CD4-positive, alpha-beta T cell (primary cell): ENCODE data around the gene TBL1X. TPM values are rescaled to one million over a fixed set of nuclear protein-coding genes. Genes with fewer than 3 reads are reported as not detected.

Experiments
- ATAC-seq: fragments of 200-7000 bp; cut with Tn5 transposase; one replicate; pipeline ENCODE4 v1.10.0; 2022; ENCODE audit warnings: mild to moderate bottlenecking; ENCODE audit not compliant: poor library complexity
- CTCF ChIA-PET: fragments of 350-600 bp; sonication (Branson Sonifier 250); formaldehyde crosslinking; loops from one replicate; lab custom pipeline; 2021; ENCODE audit warnings: antibody characterized with exemption, inconsistent platforms; lab: Charles Lee
- POLR2A ChIA-PET: fragments of 350-600 bp; sonication (Branson Sonifier 250); formaldehyde crosslinking; loops from one replicate; lab custom pipeline; 2021; ENCODE audit warnings: antibody characterized with exemption, inconsistent platforms; lab: Charles Lee
- DNase-seq, 14 experiments: peaks; one replicate each; pipeline ENCODE4 v3.0.0-alpha.2; 2013 to 2020; ENCODE audit warnings: mixed read lengths in 2 of 14
- H3K27ac ChIP-seq, 2 donors: one replicate each; pipeline versions ENCODE4 v1.5.1 to v1.7.0; 2013; ENCODE audit warnings: low read length in 2 of 2, low read depth in 1 of 2, mild to moderate bottlenecking in 1 of 2
- H3K27me3 ChIP-seq, 2 experiments: 1 replicate in 1 of 2; 2 replicates in 1 of 2; pipeline versions ENCODE4 v1.6.1 to v1.7.0; 2013; ENCODE audit warnings: low read length in 2 of 2, control low read depth in 1 of 2, mild to moderate bottlenecking in 1 of 2, moderate library complexity in 1 of 2; ENCODE audit not compliant: insufficient read depth in 2 of 2, control insufficient read depth in 1 of 2
- H3K36me3 ChIP-seq: one replicate; pipeline ENCODE4 v1.6.1; 2013; ENCODE audit warnings: low read length, control low read depth; ENCODE audit not compliant: insufficient read depth
- H3K4me1 ChIP-seq: one replicate; pipeline ENCODE4 v1.6.1; 2013; ENCODE audit warnings: low read length, control low read depth; ENCODE audit not compliant: insufficient read depth
- H3K4me3 ChIP-seq: one replicate; pipeline ENCODE4 v1.5.1; 2013; ENCODE audit warnings: mild to moderate bottlenecking, low read length, moderate library complexity
- H3K9me3 ChIP-seq, 2 experiments: 1 replicate in 1 of 2; 2 replicates in 1 of 2; pipeline versions ENCODE4 v1.6.1 to v1.7.0; 2013; ENCODE audit warnings: low read length in 2 of 2, mild to moderate bottlenecking in 2 of 2, control low read depth in 1 of 2, moderate library complexity in 1 of 2; ENCODE audit not compliant: control insufficient read depth in 1 of 2, insufficient read depth in 1 of 2
- H3K27ac Mint-ChIP-seq: one replicate; pipeline ENCODE4 v1.8.0; 2020; ENCODE audit warnings: mixed read lengths
- H3K27me3 Mint-ChIP-seq: one replicate; pipeline ENCODE4 v1.8.0; 2021; ENCODE audit warnings: mixed read lengths
- H3K36me3 Mint-ChIP-seq: one replicate; pipeline ENCODE4 v1.8.0; 2021; ENCODE audit warnings: low read depth, mixed read lengths
- H3K4me1 Mint-ChIP-seq: one replicate; pipeline ENCODE4 v1.8.0; 2021; ENCODE audit warnings: low read depth, mixed read lengths
- H3K4me3 Mint-ChIP-seq: one replicate; pipeline ENCODE4 v1.8.0; 2020; ENCODE audit warnings: mild to moderate bottlenecking, mixed read lengths
- H3K9me3 Mint-ChIP-seq: one replicate; pipeline ENCODE4 v1.8.0; 2020; ENCODE audit warnings: mixed read lengths
- intact Hi-C, 2 experiments: fragments of 100-400 bp; cut with DNase I in 1 of 2; cut with micrococcal nuclease in 1 of 2; formaldehyde crosslinking; loops; one replicate each; pipeline versions ENCODE4 v1.15.1 to v1.9.0; 2023 to 2025; cut with DNase I, micrococcal nuclease
- total RNA-seq, 174 experiments: library from RNA in 2 of 174; stranded (reverse) in 2 of 174; gene quantifications; one replicate each; pipeline ENCODE4 v1.2.3 and lab custom pipeline; 2021 to 2026
- TF ChIP-seq, protein P1 (sequence below): fragments of 200-600 bp; IDR thresholded peaks from one replicate; pipeline ENCODE4 v1.8.0; 2022; ENCODE audit warnings: antibody characterized with exemption, mild to moderate bottlenecking

The TBL1X gene
- total RNA-seq, 2 experiments from 2014 or later, result 17.4 to 19.2 TPM

DNA sequence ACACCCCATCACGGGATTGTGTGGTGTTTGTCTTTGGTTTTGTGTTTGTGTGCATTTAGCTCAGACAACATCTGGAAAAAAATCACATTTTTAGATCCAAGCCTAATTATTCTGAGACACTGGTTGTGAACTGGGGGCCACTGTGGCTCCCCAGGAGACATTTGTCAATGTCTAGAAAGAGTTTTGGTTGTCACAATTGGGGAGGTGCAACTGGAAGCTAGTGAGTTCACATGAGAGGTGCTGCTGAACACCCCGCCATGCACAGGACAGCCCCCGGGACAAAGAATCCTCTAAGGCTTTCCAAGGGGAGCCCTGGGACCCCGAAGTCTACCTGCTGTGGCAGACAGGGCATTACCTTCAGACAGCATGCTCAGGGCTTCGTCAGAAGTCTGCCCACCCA lies 274.3 kb downstream of the TBL1X start:
- Mint-ChIP-seq H3K27ac (no peak overlapping the region), H3K27me3 (peaks cover 4% of the 10 kb centered on the region), H3K4me1 (no peaks in the 10 kb centered on the region), H3K9me3 (no peaks in the 10 kb centered on the region), H3K36me3 (no peaks in the 10 kb centered on the region), H3K4me3 (no peak overlapping the region)
- Histone ChIP-seq H3K9me3 (no peaks in the 10 kb centered on the region), H3K27ac (no peak overlapping the region), H3K27me3 (peaks cover 0 to 5% of the 10 kb centered on the region in 2 experiments), H3K36me3 (no peaks in the 10 kb centered on the region), H3K4me3 (no peak overlapping the region), H3K4me1 (no peaks in the 10 kb centered on the region)
- intact Hi-C loops, result no loop called here
- ChIA-PET CTCF (no interaction called here), POLR2A (no interaction called here)
- no peak for DNase-seq
- TF ChIP-seq, protein P1, sequence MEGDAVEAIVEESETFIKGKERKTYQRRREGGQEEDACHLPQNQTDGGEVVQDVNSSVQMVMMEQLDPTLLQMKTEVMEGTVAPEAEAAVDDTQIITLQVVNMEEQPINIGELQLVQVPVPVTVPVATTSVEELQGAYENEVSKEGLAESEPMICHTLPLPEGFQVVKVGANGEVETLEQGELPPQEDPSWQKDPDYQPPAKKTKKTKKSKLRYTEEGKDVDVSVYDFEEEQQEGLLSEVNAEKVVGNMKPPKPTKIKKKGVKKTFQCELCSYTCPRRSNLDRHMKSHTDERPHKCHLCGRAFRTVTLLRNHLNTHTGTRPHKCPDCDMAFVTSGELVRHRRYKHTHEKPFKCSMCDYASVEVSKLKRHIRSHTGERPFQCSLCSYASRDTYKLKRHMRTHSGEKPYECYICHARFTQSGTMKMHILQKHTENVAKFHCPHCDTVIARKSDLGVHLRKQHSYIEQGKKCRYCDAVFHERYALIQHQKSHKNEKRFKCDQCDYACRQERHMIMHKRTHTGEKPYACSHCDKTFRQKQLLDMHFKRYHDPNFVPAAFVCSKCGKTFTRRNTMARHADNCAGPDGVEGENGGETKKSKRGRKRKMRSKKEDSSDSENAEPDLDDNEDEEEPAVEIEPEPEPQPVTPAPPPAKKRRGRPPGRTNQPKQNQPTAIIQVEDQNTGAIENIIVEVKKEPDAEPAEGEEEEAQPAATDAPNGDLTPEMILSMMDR, result no peak
- ATAC-seq, result no peak

DNA sequence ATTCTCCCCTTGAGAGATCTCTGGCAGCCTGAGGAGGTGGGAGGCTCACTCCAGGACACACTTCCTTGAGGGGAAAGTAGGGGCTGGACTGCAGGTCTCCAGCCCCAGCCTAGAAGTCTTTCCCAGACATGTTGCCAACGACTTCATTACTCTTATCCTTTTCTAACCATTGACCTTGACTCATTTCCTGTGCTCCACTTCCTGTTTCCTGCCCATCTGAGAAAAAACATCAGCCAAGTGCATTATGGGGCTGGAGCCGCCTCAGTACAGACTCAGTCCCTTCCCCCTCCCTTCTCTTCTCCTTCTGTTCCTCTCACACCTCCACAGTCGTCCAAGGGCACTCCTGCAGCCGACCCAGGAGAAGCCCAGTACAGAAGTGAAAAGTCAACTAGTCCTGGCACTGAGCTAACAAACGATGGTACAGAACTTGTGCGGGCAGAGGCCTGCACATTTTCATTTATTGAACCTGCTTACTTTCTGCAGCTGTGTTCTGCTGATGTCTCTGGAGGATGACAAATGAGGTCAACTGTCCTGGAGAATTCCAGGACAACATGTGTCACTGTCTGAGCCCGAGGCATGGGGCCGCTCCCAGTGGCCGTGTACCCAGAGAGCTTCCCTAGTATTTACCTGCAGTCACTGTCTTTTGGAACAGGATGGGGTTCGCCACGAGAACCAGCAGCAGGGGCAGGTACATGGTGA lies 280.7 kb downstream of the TBL1X start:
- H3K4me1 Mint-ChIP-seq, result peaks cover 7% of the 10 kb centered on the region
- ChIA-PET POLR2A (no interaction called here), CTCF (no interaction called here)
- intact Hi-C loops, result no loop called here
- H3K36me3 Mint-ChIP-seq, result no peaks in the 10 kb centered on the region
- DNase-seq, result no peak
- H3K9me3 ChIP-seq, result peaks cover 0 to 18% of the 10 kb centered on the region in 2 experiments
- peaks cover 8% of the 10 kb centered on the region for H3K4me1 ChIP-seq
- no peaks in the 10 kb centered on the region for H3K36me3 ChIP-seq
- TF ChIP-seq, protein P1, result no peak
- H3K27me3 Mint-ChIP-seq, result no peaks in the 10 kb centered on the region
- no peaks in the 10 kb centered on the region for H3K27me3 ChIP-seq
- H3K4me3 ChIP-seq, result no peak overlapping the region
- H3K27ac ChIP-seq, result no peak overlapping the region
- H3K27ac Mint-ChIP-seq, result no peak overlapping the region
- ATAC-seq, result no peak
- peaks cover 5% of the 10 kb centered on the region for H3K9me3 Mint-ChIP-seq
- H3K4me3 Mint-ChIP-seq, result no peak overlapping the region

DNA sequence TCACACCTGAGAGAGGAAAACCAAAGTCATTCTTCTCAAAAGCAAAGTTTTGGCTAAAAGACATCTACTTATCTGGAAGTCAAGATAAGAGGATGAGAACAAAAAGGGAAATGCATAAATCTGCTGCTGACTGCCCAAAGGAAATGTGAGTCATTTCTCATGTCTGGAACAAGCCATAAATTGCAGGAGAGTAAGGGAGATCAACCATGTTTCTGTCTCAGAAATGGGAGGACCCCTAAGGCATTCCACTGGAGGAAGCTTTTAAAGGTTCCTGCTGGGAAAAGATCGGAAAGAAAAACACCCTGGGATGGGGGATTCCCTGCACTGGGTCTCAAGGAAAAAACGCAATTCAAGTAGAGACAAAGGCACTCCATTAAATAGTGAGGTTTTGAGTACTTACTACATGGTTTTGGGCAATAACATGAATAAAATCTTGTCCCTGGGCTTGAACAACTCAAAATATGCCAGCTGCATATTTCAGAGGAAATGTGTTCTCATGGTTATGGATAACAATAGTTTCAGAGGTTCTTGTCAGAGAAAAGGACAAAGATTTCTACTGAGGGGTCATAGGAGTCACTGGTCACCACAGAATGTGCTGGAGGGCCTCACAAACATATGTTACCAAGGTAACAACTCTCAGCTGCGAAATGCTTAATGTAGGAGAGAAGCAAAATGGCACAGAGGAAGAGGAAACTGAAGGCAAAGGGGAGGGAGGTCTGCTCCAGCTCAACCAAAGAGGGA lies 281.5 kb downstream of the TBL1X start:
- ChIA-PET POLR2A (no interaction called here), CTCF (no interaction called here)
- TF ChIP-seq, protein P1, result no peak
- Histone ChIP-seq H3K27me3 (no peaks in the 10 kb centered on the region), H3K36me3 (no peaks in the 10 kb centered on the region), H3K27ac (no peak overlapping the region), H3K9me3 (peaks cover 0 to 18% of the 10 kb centered on the region in 2 experiments), H3K4me3 (no peak overlapping the region), H3K4me1 (peaks cover 8% of the 10 kb centered on the region)
- no peak for DNase-seq
- intact Hi-C loops, result no loop called here
- peaks cover 7% of the 10 kb centered on the region for H3K4me1 Mint-ChIP-seq
- H3K27me3 Mint-ChIP-seq, result no peaks in the 10 kb centered on the region
- ATAC-seq, result no peak
- no peaks in the 10 kb centered on the region for H3K36me3 Mint-ChIP-seq
- H3K4me3 Mint-ChIP-seq, result no peak overlapping the region
- no peak overlapping the region for H3K27ac Mint-ChIP-seq
- H3K9me3 Mint-ChIP-seq, result peaks cover 5% of the 10 kb centered on the region
